ENCODE results near the gene SLC13A2. TPM values are rescaled to one million over a fixed set of nuclear protein-coding genes. Genes with fewer than 3 reads are reported as not detected.

Gene SLC13A2
- total RNA-seq, 1 experiment from 2014 or later: not detected

GRCh38 chr17:28495635-28496034, 22.2 kb downstream of the SLC13A2 start:
- BruUV-seq (replicated peaks): no TSS peak
- Histone ChIP-seq H3K79me2 (ENCODE audit: insufficient read depth, low read length) (no peaks in the 10 kb centered on the region), H3K27ac (ENCODE audit: low read depth, low read length) (no peak overlapping the region; the same call in 1 of the 2 replicates), H3K9me2 (ENCODE audit: insufficient read depth) (no peaks in the 10 kb centered on the region), H2AFZ (ENCODE audit: low read depth, low read length, poor library complexity, severe bottlenecking) (no peak overlapping the region), H3K9me3 (ENCODE audit: control insufficient read depth in 1 of 2, insufficient read depth in 1 of 2, low read depth in 1 of 2, low read length in 2 of 2) (no peaks in the 10 kb centered on the region), H3K4me2 (ENCODE audit: low read length) (no peak overlapping the region), H3K36me3 (ENCODE audit: control insufficient read depth in 1 of 2, insufficient read depth in 2 of 2, low read length in 2 of 2) (no peaks in the 10 kb centered on the region), H3K4me1 (ENCODE audit: control insufficient read depth in 1 of 2, insufficient read depth in 2 of 2, low read length in 2 of 2) (no peaks in the 10 kb centered on the region; a peak in 1 of 4 replicates), H3K9ac (ENCODE audit: low read length) (no peak overlapping the region), H4K20me1 (ENCODE audit: insufficient read depth) (no peaks in the 10 kb centered on the region), H3K4me3 (replicated peaks in 1 of 2; ENCODE audit: low read depth in 1 of 2, low read length in 2 of 2) (no peak overlapping the region), H3K27me3 (ENCODE audit: insufficient read depth, low read length) (no peaks in the 10 kb centered on the region)
- ChIA-PET POLR2A (no interaction called here), RAD21 (ENCODE audit: low non-redundant PET in 1 of 2, low total read pairs in 2 of 2, uncharacterized antibody in 2 of 2, unreplicated experiment in 2 of 2) (no interaction called here), CTCF (interaction anchor here (1.2 to 2.0 kb wide), 2 partner anchors 10 to 46 kb away, joined by 3 to 5 read pairs; no protein-coding TSS in a partner anchor)
- no peak for ATAC-seq
- intact Hi-C loops (cut with micrococcal nuclease): loop anchor here (2.0 to 10.0 kb wide), 2 partner anchors 53 to 179 kb away; no protein-coding TSS in a partner anchor
- TF ChIP-seq SP1 (IDR thresholded peaks at IDR 0.05; ENCODE audit: low read depth): no peak
- TF ChIP-seq EGR1 (IDR thresholded peaks at IDR 0.05; ENCODE audit: low read depth): no peak
- no peak for TF ChIP-seq FOSL1 (IDR thresholded peaks at IDR 0.05; ENCODE audit: low read depth)
- no peak for TF ChIP-seq REST (IDR thresholded peaks at IDR 0.05; ENCODE audit: low read depth)
- TF ChIP-seq EZH2 (IDR thresholded peaks at IDR 0.05): no peak
- no peak for TF ChIP-seq TCF7L2 (IDR thresholded peaks at IDR 0.05; ENCODE audit: borderline replicate concordance, extremely low read depth, insufficient read depth, insufficient read length)
- no peak for TF ChIP-seq RAD21 (IDR thresholded peaks at IDR 0.05; ENCODE audit: low read depth)
- TF ChIP-seq ZBTB33 (IDR thresholded peaks at IDR 0.05; ENCODE audit: extremely low read depth, insufficient replicate concordance, low read length): no peak
- no peak for TF ChIP-seq POLR2A (IDR thresholded peaks at IDR 0.05; ENCODE audit: borderline replicate concordance, extremely low read depth, insufficient read depth, insufficient read length)
- DNase-seq (ENCODE audit: low read depth, low spot score): no peak

All from HCT116 (cell line).